Ramos (cell line): Measurements from ENCODE around the gene PUS1.
"Not testable (repeated sequence)": the region's sequence is repeated elsewhere in the genome, so short reads cannot be mapped to it uniquely, and the experiment has no call there.

Experiments
- in situ Hi-C: fragments of 300-500 bp; cut with MboI; formaldehyde crosslinking; loops from one replicate; pipeline ENCODE4 v1.14.3; 2022; ENCODE audit warnings: low sequenced_read_pairs; ENCODE audit not compliant: unreplicated experiment

Gene PUS1

DNA sequence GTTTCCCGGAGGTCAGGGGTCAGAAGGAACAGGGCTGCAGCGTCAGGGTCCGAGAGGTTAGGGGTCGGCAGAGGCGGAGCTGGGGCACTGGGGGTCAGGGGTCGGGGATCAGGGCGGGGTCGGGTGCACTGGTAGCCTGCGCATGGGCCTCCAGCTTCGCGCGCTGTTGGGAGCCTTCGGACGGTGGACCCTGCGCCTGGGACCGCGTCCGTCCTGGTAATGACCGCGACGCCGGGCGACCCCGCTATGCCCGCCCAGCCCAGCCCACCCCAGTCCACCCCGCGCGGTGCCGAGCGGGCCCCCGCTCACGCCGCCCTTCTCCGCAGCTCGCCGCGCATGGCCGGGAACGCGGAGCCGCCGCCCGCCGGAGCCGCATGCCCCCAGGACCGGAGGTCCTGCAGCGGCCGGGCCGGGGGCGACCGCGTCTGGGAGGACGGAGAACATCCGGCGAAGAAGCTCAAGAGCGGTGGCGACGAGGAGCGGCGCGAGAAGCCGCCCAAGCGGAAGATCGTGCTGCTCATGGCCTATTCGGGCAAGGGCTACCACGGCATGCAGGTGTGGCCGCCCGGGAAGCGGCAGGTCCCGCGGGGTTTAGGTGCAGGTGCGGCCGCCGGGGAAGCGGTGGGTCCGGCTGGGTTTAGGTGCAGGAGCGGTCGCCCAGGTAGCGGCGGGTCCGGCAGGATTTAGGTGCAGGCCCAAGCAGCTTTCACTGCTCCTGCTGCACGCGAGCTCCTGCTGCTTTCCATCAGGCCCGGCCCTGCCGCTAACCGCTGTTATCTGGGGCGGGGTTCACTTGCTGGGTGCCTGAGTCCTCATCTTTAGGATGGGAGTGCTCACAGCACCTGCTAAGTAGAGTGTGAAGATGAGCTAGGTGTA is 743 bp downstream of the PUS1 start:
- in situ Hi-C loops, result no loop called here

DNA sequence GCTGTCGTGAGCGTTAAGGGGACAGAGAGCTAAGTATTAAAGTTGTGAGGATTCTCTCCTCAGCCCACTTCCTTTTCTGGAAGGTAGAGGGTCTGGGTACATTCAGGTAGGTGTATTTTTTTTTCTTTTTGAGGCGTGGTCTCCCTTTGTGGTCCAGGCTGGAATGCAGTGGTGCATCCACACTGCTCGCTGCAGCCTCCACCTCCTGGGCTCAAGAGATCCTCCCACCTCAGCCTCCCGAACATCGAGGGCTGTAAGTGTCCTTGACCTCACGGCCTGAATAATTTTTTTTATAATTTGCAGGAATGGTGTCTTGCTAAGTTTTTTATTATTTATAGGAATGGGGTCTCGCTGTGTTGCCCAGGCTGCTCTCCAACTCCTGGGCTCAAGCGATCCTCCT is 1.4 kb downstream of the PUS1 start:
- in situ Hi-C loops, result no loop called here

DNA sequence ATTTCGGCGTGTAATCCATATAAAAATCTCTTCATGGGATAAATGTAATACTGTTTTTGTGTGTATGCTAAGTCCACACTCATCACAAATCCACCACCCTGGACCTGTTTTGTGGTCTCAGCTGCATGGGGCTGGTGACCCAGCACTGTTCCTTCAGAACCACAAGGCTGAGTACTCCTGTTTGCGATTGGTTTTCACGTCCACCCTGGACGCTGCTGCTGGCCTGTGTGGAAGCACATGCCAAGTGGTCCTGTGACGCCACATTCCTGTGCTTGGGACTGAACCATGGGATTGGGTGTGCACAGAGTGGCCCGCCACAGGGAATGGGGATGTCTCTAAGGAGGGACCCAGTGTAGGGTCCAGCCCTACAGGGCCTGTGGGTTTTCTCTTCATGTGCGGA is 4.3 kb downstream of the PUS1 start:
- in situ Hi-C loops, result no loop called here

DNA sequence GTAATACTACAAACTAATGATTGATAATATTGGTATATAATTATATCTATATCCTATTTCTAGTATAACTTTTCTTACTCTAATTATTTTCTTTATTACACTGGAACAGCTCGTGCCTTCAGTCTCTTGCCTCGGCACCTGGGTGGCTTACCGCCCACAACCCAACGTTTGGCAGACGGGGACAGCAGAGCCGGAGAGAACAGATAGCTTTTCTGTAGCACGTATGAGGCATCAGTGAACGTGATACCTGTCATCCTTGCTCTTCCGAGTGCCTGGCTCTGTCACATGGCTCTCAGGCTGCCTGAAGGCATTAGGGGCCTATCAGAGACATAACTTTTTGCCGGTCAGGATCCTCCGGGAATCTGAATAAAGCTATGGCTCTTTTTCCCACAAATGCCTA is 5.5 kb downstream of the PUS1 start:
- in situ Hi-C loops, result no loop called here

DNA sequence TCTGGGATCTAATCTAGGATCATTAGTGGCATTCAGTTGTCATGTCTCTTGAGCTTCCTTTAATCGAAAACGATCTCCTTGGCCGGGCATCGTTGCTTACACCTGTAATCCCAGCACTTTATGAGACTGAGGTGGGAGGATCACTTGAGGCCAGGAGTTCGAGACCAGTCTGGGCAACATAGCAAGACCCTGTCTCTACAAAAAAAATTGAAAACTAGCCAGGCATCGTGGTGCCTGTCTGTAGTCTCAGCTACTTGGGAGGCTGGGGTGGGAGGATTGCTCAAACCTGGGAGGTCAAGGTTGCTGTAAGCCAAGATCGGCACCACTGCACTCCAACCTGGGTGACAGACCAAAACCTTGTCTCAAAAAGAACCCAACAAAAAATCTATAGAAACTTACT is 9.0 kb downstream of the PUS1 start:
- in situ Hi-C loops, result no loop called here

DNA sequence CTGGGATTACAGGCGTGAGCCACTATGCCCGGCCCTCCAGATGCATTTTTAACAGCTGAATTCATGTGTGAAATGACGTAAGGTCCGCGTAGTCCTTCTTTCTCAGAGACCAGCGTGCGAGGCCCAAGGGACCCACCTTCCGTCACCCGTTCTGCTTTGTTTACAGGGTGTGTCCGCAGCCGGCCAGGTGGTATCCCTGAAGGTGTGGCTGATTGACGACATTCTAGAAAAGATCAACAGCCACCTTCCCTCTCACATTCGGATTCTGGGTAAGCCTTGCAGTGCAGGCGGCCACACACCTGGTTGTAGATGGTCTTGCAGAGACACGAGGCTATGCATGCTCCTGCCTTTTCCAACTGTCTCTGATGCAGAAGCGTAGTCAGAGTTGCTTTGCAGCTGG is 9.9 kb downstream of the PUS1 start:
- in situ Hi-C loops, result no loop called here

DNA sequence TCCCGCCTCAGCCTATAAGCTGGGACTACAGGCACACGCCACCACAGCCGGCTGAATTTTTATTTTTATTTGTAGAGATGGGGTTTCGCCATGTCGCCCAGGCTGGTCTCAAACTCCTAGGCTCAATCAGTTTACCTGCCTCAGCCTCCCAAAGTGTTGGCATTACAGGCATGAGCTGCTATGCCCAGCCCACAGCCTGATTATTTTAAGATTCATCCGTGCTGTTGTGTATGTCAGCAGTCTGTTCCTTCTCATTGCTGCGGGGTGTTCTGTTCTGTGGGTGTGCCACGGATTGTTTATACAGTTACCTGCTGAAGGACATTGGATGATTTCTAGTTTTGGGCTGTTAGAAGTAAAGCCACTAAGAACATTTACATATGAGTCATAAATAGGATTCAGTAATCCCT is 11.1 kb downstream of the PUS1 start:
- in situ Hi-C loops, result no loop called here

DNA sequence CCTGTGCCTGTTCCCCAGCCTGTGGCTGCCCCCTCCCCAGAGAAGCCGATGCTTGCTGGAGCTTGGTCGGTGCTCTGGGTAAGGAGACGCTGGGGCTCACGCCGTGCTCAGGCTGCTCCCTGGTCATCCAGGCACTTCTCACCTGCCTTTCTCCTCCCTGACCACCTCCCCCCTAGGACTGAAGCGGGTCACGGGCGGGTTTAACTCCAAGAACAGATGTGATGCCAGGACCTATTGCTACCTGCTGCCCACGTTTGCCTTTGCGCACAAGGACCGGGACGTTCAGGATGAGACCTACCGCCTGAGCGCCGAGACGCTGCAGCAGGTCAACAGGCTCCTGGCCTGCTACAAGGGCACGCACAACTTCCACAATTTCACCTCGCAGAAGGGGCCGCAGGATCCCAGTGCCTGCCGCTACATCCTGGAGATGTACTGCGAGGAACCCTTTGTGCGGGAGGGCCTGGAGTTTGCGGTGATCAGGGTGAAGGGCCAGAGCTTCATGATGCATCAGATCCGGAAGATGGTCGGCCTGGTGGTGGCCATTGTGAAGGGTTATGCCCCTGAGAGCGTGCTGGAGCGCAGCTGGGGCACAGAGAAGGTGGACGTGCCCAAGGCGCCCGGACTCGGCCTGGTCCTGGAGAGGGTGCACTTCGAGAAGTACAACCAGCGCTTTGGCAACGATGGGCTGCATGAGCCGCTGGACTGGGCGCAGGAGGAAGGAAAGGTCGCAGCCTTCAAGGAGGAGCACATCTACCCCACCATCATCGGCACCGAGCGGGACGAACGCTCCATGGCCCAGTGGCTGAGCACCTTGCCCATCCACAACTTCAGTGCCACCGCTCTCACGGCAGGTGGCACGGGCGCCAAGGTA is 12.3 kb downstream of the PUS1 start:
- in situ Hi-C loops, result no loop called here

DNA sequence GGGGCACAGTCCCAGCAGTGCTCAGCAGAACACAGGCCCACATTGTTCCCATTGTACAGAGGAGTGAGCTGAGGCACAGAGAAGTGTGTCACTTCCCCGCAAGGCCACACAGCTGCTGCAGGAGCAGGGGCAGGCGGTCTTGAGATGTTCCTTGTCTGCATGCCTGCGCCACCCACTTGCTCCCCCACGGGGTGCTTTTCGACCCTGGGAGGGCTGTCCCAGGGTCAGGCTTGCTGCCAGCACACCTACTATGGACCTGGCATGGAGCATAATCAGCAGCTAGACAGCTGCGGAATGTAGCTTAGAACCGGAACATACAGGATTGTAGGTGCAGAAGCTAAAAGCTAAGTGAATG is 12.9 kb downstream of the PUS1 start:
- in situ Hi-C loops, result no loop called here

DNA sequence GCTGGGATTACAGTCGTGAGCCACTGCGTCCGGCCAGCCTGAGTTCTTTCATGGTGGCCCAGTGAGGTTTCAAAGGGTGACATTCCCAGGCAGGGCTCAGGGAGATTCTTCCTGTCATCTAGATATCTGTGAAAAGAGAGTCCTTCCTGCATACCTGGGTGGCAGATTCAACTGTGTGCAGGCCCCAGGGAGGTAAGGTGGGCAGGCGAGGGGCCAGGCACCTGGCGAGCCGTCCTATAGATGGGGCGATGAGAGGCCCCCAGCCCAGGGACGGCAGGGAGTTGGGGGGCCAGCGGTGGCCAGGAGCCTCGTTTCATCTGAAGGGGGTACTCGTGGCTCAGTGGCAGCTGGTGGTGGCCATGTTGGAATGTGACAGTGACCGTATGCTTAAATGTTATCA is 13.6 kb downstream of the PUS1 start:
- in situ Hi-C loops, result no loop called here

DNA sequence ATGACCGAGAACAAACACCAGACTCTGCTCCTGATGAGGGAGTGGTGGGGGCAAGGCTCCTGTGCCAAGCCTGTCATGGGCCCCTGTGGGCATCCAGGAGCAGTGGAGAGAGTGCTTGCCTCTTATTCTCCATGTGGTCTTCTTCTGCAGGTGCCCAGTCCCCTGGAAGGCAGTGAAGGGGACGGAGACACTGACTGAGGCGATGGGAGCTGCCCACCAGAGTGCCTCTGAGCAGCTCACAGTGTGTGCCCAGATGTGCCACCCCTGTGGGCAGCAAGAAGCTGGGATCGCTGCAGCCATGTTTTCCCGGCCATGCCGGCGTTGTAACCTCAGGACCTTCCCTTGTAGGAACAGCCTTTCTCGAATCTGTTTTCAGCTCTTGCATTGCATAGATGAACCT is 14.3 kb downstream of the PUS1 start:
- in situ Hi-C loops, result no loop called here

DNA sequence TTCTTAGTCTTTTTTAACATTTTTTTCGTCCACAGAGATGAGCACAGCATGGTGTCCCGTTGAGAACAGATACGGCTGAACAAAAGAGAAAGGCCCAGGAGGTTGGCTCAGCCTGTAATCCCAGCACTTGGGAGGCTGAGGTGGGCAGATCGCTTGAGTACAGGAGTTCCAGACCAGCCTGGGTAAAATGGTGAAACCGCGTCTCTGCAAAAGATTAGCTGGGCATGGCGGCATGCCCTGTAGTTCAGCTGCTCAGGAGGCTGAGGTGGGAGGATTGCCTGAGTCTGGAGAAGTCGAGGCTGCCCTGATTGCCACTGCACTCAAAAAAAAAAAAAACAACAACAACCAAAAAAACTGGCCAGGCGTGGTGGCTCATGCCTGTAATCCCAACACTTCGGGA is 14.8 kb downstream of the PUS1 start:
- in situ Hi-C loops, result no loop called here

DNA sequence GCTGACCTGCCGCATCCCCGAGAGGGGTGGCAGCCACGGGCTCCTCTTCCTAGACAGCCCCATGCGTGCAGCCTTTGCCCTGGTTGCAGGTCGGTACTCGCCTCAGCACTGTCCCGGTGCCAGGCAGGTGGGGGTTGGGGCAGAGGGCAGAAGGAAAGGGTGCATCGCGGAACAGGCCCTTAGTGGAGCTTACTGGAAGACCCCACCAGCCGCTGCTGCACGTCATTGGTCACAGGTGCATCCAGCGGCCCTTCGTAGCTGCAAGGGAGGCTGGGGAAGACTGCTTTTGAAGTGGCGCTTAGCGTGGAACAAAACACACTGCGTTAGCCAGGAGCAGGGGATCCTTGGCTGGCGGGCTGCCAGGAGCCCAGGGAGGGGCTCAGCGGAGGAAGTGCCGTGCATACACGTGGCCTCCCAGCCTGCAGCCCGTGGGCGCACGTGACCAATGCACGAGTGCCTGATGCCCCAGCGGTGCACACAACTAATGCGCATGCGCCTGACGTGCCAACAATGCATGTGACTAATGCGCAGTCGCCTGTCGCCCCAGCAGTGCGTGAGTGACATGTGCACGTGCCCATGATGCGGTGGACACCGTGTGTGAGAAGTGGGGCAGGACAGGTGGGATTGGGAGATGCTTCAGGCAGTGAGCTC is 15.7 kb downstream of the PUS1 start:
- in situ Hi-C loops, result no loop called here

DNA sequence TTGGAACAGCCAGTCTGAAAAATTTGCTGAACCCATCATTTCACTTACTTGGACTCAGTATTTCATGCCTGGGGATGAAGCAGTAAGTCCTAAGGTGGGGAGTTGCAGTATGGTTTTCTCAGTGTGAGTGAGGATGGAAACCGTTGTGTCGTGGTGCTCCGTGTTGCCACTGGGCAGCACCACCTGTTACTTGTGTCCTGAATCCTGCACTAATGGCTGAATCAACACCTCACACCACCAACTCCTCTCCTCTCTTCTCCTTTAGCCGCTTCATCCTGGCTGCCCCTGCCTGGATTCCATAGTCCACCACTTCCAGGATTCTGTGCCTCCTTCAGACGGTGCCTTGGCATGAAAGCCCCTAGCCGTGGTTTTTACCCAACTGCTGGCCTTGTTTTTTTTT is 17.7 kb downstream of the PUS1 start:
- in situ Hi-C loops, result no loop called here

DNA sequence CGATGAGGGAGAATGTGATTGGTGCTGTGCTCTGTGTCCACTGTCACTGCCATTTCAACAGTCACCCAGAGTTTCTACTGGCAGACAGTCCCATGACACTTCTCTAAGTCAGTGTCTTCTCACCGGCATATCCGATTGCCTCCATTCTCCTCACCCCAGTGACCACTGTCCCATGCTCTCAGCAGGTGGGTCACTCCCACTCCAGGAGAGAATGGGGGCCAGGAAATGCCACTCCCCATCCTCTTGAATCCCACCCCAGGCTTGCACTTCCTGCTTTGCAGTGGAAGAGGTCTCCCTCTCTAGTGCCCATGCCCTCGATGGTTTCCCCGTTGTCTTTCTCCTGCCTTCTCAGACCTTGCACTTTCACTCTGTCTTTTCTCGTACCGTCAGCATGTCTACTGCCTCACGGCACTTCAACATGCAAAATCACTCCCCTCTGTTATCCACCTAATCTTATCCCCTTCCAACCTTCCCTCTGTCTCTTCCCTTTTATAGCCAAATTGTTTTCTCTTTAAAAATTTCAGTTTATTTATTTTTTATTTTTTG is 18.5 kb downstream of the PUS1 start:
- in situ Hi-C loops, result no loop called here

DNA sequence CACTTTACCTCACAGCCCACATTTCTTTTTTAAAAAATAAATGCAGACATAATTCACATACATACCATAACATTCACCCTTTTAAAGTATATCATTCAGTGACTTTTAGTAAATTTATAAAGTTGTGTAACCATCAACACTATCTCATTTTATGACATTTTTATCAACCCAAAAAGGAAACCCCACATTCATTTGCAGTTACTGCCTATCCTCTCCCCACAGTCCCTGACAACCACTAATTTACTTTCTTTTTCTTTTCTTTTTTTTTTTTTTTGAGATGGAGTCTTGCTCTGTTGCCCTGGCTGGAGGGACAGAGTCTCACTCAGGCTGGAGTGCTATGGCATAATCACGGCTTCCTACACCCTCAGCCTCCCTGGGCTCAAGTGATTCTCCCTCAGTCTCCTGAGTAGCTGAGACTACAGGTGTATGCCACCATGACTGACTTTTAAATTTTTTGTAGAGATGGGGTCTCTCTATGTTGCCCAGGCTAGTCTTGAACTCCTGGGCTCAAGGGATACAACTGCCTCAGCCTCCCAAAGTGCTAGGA is 19.2 kb downstream of the PUS1 start:
- in situ Hi-C loops, result no loop called here

DNA sequence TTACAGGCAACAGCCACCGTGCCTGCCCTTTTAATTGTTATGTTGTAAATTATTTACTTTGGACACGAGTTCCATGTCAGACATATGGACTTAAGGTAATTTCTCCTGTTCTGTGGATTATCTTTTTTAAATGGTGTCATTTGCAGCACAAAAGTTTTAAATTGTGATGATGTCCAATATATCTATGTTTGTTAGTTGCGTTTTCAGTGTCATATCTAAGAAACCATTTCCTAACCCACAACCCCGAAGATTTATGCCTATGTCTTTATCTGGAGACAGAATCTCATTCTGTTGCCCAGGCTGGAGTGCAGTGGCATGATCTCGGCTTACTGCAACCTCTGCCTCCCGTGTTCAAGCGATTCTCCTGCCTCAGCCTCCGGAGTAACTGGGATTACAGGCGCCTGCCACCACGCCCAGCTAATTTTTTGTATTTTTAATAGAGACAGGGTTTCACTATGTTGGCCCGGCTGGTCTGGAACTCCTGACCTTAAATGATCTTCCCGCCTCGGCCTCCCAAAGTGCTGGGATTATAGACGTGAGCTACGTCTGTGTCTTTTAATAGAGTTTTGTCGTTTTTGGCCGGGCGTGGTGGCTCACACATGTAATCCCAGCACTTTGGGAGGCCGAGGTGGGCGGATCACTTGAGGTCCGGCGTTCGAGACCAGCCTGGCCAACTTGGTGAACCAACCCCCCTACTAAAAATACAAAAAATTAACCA is 19.8 kb downstream of the PUS1 start:
- in situ Hi-C loops, result not testable (repeated sequence)

DNA sequence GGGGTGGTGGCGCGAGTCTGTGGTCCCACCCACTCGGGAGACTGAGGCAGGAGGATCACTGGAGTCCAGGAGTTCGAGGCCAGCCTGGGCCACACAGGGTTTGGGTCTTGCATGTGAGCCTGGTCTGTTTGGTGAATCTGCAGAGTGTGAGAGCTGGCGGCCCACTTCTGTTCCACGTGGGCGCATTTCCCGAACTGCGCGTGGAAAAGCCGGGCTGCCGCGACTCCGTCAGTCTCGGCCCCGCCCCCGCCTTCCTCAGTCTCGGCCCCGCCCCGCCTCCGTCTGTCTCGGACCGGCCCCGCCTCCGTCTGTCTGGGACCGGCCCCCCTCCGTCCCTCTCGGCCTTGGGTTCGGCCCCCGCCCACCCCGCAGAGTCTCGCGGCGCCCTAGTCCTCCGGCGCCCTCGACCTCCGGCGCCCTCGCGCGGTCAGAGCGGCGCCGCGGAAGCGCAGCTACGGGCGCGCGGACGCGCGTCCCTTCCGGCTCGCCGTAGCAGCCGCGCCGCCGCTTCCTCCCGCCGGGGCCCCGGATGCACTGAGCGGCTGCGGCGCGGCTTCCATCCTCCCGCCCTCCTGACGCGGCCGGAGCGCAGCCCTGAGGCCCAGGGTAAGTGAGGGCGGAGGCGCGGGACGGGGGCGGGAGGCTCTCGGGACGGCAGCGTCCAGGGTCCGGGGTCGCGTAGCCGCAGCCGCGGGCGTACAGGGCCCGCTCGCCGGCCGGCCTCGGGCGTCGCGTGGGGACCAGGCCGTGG is 20.5 kb downstream of the PUS1 start, which contains the start of gene EP400:
EP400 (plus strand) TSS at position 512 of the 751 bp plus-strand sequence. CDS start 10,678 bp downstream, outside the sequence.
- in situ Hi-C loops, result no loop called here
